ENCODE measurements around the gene RNF34.

The RNF34 gene

DNA sequence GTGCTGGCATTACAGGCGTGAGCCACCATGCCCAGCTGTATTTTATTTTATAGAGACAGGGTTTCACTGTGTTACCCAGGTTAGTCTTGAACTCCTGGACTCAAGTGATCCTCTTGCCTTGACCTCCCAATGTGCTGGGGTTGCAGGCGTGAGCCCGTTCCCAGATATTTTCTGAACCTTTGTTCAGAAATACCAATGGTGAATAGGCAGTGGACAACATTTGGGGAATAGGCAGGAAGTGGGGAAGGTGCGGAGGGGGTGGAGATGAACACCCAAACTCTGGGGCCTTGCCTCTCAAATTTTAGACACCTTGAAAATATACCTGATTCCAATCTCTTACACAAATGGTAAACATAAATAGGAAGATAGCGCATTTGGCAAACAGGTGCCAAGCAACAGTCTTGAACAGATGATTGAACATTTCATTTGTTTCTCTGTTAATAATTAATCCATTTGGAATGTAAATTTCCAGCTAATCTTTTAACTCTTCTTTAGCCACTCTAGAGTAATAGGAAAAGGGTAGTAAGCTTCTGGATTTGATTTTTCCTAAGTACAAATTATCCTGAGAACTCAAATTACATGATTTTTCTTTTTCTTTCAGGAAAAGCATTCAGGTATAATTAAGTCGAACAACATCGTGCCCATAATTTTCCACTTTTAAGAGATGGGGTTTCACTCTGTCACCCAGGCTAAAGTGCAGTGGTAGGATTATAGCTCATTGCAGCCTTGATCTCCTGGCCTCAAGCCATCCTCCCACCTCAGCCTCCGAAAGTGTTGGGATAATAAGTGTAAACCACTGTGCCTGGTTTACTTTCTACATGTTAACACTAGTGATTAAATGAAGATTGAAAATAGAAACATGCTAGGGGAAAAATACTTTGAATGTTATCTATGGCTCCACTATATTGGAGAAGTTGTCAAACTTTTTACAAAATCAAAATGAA lies 22.9 kb upstream of the RNF34 start:
- TF ChIP-seq, protein P1, sequence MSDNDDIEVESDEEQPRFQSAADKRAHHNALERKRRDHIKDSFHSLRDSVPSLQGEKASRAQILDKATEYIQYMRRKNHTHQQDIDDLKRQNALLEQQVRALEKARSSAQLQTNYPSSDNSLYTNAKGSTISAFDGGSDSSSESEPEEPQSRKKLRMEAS (IDR thresholded peaks at IDR 0.05): no peak
- TF ChIP-seq ZBTB7A (IDR thresholded peaks at IDR 0.05; ENCODE audit: low read depth): no peak
- TF ChIP-seq RAD21 (IDR thresholded peaks at IDR 0.05; ENCODE audit: low read depth): no peak
- TF ChIP-seq TEAD4 (IDR thresholded peaks at IDR 0.05): no peak
- TF ChIP-seq, protein P2, sequence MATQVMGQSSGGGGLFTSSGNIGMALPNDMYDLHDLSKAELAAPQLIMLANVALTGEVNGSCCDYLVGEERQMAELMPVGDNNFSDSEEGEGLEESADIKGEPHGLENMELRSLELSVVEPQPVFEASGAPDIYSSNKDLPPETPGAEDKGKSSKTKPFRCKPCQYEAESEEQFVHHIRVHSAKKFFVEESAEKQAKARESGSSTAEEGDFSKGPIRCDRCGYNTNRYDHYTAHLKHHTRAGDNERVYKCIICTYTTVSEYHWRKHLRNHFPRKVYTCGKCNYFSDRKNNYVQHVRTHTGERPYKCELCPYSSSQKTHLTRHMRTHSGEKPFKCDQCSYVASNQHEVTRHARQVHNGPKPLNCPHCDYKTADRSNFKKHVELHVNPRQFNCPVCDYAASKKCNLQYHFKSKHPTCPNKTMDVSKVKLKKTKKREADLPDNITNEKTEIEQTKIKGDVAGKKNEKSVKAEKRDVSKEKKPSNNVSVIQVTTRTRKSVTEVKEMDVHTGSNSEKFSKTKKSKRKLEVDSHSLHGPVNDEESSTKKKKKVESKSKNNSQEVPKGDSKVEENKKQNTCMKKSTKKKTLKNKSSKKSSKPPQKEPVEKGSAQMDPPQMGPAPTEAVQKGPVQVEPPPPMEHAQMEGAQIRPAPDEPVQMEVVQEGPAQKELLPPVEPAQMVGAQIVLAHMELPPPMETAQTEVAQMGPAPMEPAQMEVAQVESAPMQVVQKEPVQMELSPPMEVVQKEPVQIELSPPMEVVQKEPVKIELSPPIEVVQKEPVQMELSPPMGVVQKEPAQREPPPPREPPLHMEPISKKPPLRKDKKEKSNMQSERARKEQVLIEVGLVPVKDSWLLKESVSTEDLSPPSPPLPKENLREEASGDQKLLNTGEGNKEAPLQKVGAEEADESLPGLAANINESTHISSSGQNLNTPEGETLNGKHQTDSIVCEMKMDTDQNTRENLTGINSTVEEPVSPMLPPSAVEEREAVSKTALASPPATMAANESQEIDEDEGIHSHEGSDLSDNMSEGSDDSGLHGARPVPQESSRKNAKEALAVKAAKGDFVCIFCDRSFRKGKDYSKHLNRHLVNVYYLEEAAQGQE (IDR thresholded peaks at IDR 0.05; ENCODE audit: low read depth): no peak
- TF ChIP-seq YY1 (IDR thresholded peaks at IDR 0.05; ENCODE audit: low read depth): no peak
- no peak for TF ChIP-seq CEBPB (IDR thresholded peaks at IDR 0.05)
- no peak for TF ChIP-seq CREB1 (IDR thresholded peaks at IDR 0.05; ENCODE audit: low read depth)
- TF ChIP-seq NFIC (IDR thresholded peaks at IDR 0.05): no peak
- TF ChIP-seq TAF1 (IDR thresholded peaks at IDR 0.05; ENCODE audit: low read depth): no peak
- TF ChIP-seq, protein P3, sequence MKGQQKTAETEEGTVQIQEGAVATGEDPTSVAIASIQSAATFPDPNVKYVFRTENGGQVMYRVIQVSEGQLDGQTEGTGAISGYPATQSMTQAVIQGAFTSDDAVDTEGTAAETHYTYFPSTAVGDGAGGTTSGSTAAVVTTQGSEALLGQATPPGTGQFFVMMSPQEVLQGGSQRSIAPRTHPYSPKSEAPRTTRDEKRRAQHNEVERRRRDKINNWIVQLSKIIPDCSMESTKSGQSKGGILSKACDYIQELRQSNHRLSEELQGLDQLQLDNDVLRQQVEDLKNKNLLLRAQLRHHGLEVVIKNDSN (IDR thresholded peaks at IDR 0.05): no peak
- no peak for TF ChIP-seq EP300 (IDR thresholded peaks at IDR 0.05; ENCODE audit: borderline replicate concordance)

DNA sequence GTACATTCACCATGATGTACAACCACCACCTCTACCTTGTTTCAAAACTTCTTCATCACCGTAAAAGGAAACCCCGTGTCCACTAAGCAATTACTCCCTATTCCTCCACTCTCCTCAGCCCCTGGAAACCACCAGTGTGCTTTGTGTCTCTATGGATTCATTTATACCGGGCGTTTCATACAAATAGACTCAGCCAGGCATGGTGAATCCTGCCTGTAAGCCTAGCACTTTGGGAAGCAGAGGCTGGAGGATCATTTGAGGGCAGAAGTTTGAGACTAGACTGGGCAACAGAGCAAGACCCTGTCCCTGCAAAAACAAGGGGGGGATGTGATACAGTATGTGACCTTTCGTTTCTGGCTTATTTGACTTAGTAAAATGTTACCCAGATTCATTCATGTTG lies 21.2 kb upstream of the RNF34 start:
- TF ChIP-seq CEBPB (IDR thresholded peaks at IDR 0.05) (no peak), EP300 (IDR thresholded peaks at IDR 0.05; ENCODE audit: borderline replicate concordance) (no peak), NFIC (IDR thresholded peaks at IDR 0.05) (no peak), ZBTB7A (IDR thresholded peaks at IDR 0.05; ENCODE audit: low read depth) (no peak), FOXM1 (IDR thresholded peaks at IDR 0.05; ENCODE audit: borderline replicate concordance, low read depth) (no peak), CREB1 (IDR thresholded peaks at IDR 0.05; ENCODE audit: low read depth) (no peak), EGR1 (IDR thresholded peaks at IDR 0.05) (no peak), RAD21 (IDR thresholded peaks at IDR 0.05; ENCODE audit: low read depth) (no peak), YY1 (IDR thresholded peaks at IDR 0.05; ENCODE audit: low read depth) (no peak), TAF1 (IDR thresholded peaks at IDR 0.05; ENCODE audit: low read depth) (no peak), TEAD4 (IDR thresholded peaks at IDR 0.05) (no peak), TCF12 (IDR thresholded peaks at IDR 0.05; ENCODE audit: low read depth) (no peak)
- TF ChIP-seq, protein P3 (IDR thresholded peaks at IDR 0.05): no peak
- TF ChIP-seq, protein P2 (IDR thresholded peaks at IDR 0.05; ENCODE audit: low read depth): no peak
- TF ChIP-seq, protein P1 (IDR thresholded peaks at IDR 0.05): no peak

DNA sequence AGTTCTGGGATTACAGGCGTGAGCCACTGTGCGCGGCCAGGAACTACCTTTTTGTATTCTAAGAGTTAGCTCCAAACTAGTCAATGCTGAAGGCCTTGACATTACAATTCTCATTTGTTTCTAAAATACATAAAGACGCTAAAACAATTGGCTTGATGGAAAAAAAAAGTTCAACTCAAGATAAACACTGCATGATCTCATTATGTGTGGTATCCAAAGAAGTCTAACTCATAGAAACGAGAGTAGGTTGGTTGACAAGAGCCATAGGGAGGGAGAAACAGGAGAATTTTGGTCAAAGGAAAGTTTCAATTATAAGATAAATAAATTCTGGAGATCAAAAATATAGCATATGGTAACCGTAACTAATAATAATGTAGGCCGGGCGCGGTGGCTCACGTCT lies 20.0 kb upstream of the RNF34 start:
- TF ChIP-seq CREB1 (IDR thresholded peaks at IDR 0.05; ENCODE audit: low read depth) (no peak), RAD21 (IDR thresholded peaks at IDR 0.05; ENCODE audit: low read depth) (no peak), TCF12 (IDR thresholded peaks at IDR 0.05; ENCODE audit: low read depth) (no peak), TAF1 (IDR thresholded peaks at IDR 0.05; ENCODE audit: low read depth) (no peak)

DNA sequence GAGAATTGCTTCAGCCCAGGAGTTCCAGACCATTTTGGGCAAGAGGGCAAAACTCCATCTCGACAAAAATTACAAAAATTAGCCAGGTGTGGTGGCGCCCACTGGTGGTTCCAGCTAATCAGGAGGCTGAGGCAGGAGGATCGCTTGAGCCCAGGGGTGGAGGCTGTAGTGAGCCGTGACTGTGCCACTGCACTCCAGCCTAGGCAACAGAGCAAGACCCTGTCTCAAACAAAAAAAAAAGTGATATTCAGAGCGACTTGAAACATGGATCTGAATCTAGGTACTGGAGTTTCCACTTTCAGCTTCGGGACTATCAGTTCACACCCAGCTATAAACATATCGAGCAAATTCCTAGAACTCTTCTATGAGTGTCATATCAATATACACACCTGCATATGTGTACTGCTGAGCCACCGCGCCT lies 16.3 kb upstream of the RNF34 start:
- no peak for TF ChIP-seq CREB1 (IDR thresholded peaks at IDR 0.05; ENCODE audit: low read depth)
- TF ChIP-seq, protein P2 (IDR thresholded peaks at IDR 0.05; ENCODE audit: low read depth): no peak
- TF ChIP-seq TEAD4 (IDR thresholded peaks at IDR 0.05): no peak
- TF ChIP-seq EP300 (IDR thresholded peaks at IDR 0.05; ENCODE audit: borderline replicate concordance): no peak
- no peak for TF ChIP-seq EGR1 (IDR thresholded peaks at IDR 0.05)
- no peak for TF ChIP-seq NFIC (IDR thresholded peaks at IDR 0.05)
- TF ChIP-seq TAF1 (IDR thresholded peaks at IDR 0.05; ENCODE audit: low read depth): no peak
- no peak for TF ChIP-seq CEBPB (IDR thresholded peaks at IDR 0.05)
- no peak for TF ChIP-seq YY1 (IDR thresholded peaks at IDR 0.05; ENCODE audit: low read depth)
- no peak for TF ChIP-seq TCF12 (IDR thresholded peaks at IDR 0.05; ENCODE audit: low read depth)
- TF ChIP-seq, protein P1 (IDR thresholded peaks at IDR 0.05): no peak
- TF ChIP-seq RAD21 (IDR thresholded peaks at IDR 0.05; ENCODE audit: low read depth): no peak
- TF ChIP-seq, protein P3 (IDR thresholded peaks at IDR 0.05): no peak
- TF ChIP-seq ZBTB7A (IDR thresholded peaks at IDR 0.05; ENCODE audit: low read depth): no peak
- TF ChIP-seq FOXM1 (IDR thresholded peaks at IDR 0.05; ENCODE audit: borderline replicate concordance, low read depth): no peak

Measured in Ishikawa (cell line).